NCI-H1092 treated with DMSO at 0.1 percent for 48 hours (cell line): Measurements from ENCODE around the gene ADPRS.

Source experiments
- DNase-seq: peaks from one replicate; lab custom pipeline; 2025; lab: John Stamatoyannopoulos, UW

The ADPRS gene

GRCh38 chr1:36108314-36108713 is 19.6 kb downstream of the ADPRS start:
- DNase-seq, result no peak

GRCh38 chr1:36109041-36109679 is 20.5 kb downstream of the ADPRS start:
- no peak for DNase-seq

GRCh38 chr1:36111151-36111550 is 22.5 kb downstream of the ADPRS start:
- DNase-seq, result no peak

- DNase-seq, result no peak
These were observed 24.1 kb downstream of the ADPRS start for GRCh38 chr1:36112823-36113222.

GRCh38 chr1:36114371-36114770 is 25.7 kb downstream of the ADPRS start:
- no peak for DNase-seq

GRCh38 chr1:36115200-36115669 is 26.5 kb downstream of the ADPRS start:
- DNase-seq, result peak; percentile 26

GRCh38 chr1:36115931-36116330 is 27.2 kb downstream of the ADPRS start:
- DNase-seq, result no peak

- DNase-seq, result no peak
These were observed 28.2 kb downstream of the ADPRS start for GRCh38 chr1:36116901-36117300.

GRCh38 chr1:36118447-36119204 is 29.9 kb downstream of the ADPRS start:
- DNase-seq, result no peak

- DNase-seq, result no peak
These were observed 30.8 kb downstream of the ADPRS start for GRCh38 chr1:36119456-36119855.

- DNase-seq, result no peak
These were observed 33.7 kb downstream of the ADPRS start for GRCh38 chr1:36122062-36123030.

- no peak for DNase-seq
These were observed 34.7 kb downstream of the ADPRS start for GRCh38 chr1:36123356-36123755.

- no peak for DNase-seq
These were observed 35.9 kb downstream of the ADPRS start for GRCh38 chr1:36124404-36125128.

- DNase-seq, result no peak
These were observed 36.7 kb downstream of the ADPRS start, which contains the start of gene COL8A2 for GRCh38 chr1:36125129-36125991. Gene COL8A2, minus strand, starts transcription at chr1:36125222. Its CDS starts 24,980 bp downstream, at chr1:36100242.

- DNase-seq, result no peak
These were observed 37.5 kb downstream of the ADPRS start for GRCh38 chr1:36126005-36126716.

GRCh38 chr1:36126797-36127500 is 38.3 kb downstream of the ADPRS start:
- DNase-seq, result no peak

GRCh38 chr1:36128126-36128904 is 39.6 kb downstream of the ADPRS start:
- DNase-seq, result no peak

GRCh38 chr1:36128905-36129206 is 40.2 kb downstream of the ADPRS start:
- no peak for DNase-seq

- DNase-seq, result no peak
These were observed 43.3 kb downstream of the ADPRS start for GRCh38 chr1:36132029-36132428.
